Activated CD8-positive, alpha-beta memory T cell treated with anti-CD3 and anti-CD28 coated beads, Interleukin-2, amount 50 U/mL, for 1 hour (primary cell): Measurements from ENCODE around the gene CENPF.
"Not testable (repeated sequence)": the region's sequence is repeated elsewhere in the genome, so short reads cannot be mapped to it uniquely, and the experiment has no call there.

ENCODE experiments used
- DNase-seq: peaks from one replicate; pipeline ENCODE4 v3.0.0-alpha.2; 2020; ENCODE audit errors: extremely low read depth

CENPF gene

GRCh38 chr1:214658785-214659184, 55.8 kb downstream of the CENPF start:
- DNase-seq: no peak

GRCh38 chr1:214660190-214660589, 57.2 kb downstream of the CENPF start:
- no peak for DNase-seq

GRCh38 chr1:214660900-214661299, 57.9 kb downstream of the CENPF start:
- no peak for DNase-seq

GRCh38 chr1:214662223-214662785, 59.3 kb downstream of the CENPF start:
- DNase-seq: no peak

- DNase-seq: no peak
Measured at GRCh38 chr1:214664651-214665433, 61.8 kb downstream of the CENPF start.

- DNase-seq: no peak
Measured at GRCh38 chr1:214665606-214666110, 62.7 kb downstream of the CENPF start.

GRCh38 chr1:214666674-214667073, 63.7 kb downstream of the CENPF start:
- no peak for DNase-seq

GRCh38 chr1:214670098-214670497, 67.1 kb downstream of the CENPF start:
- no peak for DNase-seq

GRCh38 chr1:214673029-214673428, 70.0 kb downstream of the CENPF start:
- DNase-seq: not testable (repeated sequence)

GRCh38 chr1:214673576-214673975, 70.6 kb downstream of the CENPF start:
- DNase-seq: no peak

GRCh38 chr1:214675524-214675923, 72.5 kb downstream of the CENPF start:
- DNase-seq: not testable (repeated sequence)

GRCh38 chr1:214676747-214677146, 73.8 kb downstream of the CENPF start:
- DNase-seq: no peak

GRCh38 chr1:214677945-214678344, 75.0 kb downstream of the CENPF start:
- no peak for DNase-seq

- no peak for DNase-seq
Measured at GRCh38 chr1:214678386-214678785, 75.4 kb downstream of the CENPF start.

GRCh38 chr1:214683621-214684020, 80.6 kb downstream of the CENPF start:
- DNase-seq: no peak

- no peak for DNase-seq
Measured at GRCh38 chr1:214685906-214686305, 82.9 kb downstream of the CENPF start.

- DNase-seq: no peak
Measured at GRCh38 chr1:214686497-214686896, 83.5 kb downstream of the CENPF start.

GRCh38 chr1:214688891-214689290, 85.9 kb downstream of the CENPF start:
- DNase-seq: no peak

GRCh38 chr1:214694769-214695168, 91.8 kb downstream of the CENPF start:
- no peak for DNase-seq

- no peak for DNase-seq
Measured at GRCh38 chr1:214698559-214698958, 95.6 kb downstream of the CENPF start.

GRCh38 chr1:214700437-214700836, 97.4 kb downstream of the CENPF start:
- no peak for DNase-seq

- DNase-seq: no peak
Measured at GRCh38 chr1:214702556-214702955, 99.6 kb downstream of the CENPF start.

- DNase-seq: no peak
Measured at GRCh38 chr1:214707306-214708087, 104.5 kb downstream of the CENPF start.
